Stomach (tissue), 9 donors: ENCODE measurements around the gene TSEN54. TPM values are rescaled to one million over a fixed set of nuclear protein-coding genes. Genes with fewer than 3 reads are reported as not detected.

Experiments
- DNase-seq, 2 donors: peaks; one replicate each; pipeline versions ENCODE4 v3.0.0 to v3.0.0-alpha.2; 2013 to 2019
- H3K27ac ChIP-seq, 5 donors: fragments of 200-600 bp in 4 of 5; sonication (generic) in 4 of 5; one replicate each; pipeline ENCODE4 v1.5.1; 2013 to 2019; ENCODE audit warnings: mild to moderate bottlenecking in 1 of 5, moderate library complexity in 1 of 5
- H3K27me3 ChIP-seq, 3 donors: fragments of 200-600 bp; sonication (generic); one replicate each; pipeline ENCODE4 v1.5.1; 2017 to 2019; ENCODE audit warnings: mixed run types in 1 of 3
- H3K36me3 ChIP-seq, 4 donors: fragments of 200-600 bp; sonication (generic); 1 replicate in 3 of 4; 2 replicates in 1 of 4; pipeline ENCODE4 v1.5.1; 2016 to 2019
- H3K4me1 ChIP-seq, 4 donors: fragments of 200-600 bp; sonication (generic); one replicate each; pipeline ENCODE4 v1.5.1; 2016 to 2019
- H3K4me3 ChIP-seq, 4 donors: fragments of 200-600 bp; sonication (generic) in 3 of 4; one replicate each; pipeline ENCODE4 v1.5.1; 2016 to 2019; ENCODE audit warnings: mild to moderate bottlenecking in 1 of 4
- H3K9me3 ChIP-seq, 4 donors: fragments of 200-600 bp; sonication (generic); one replicate each; pipeline ENCODE4 v1.5.1; 2016 to 2019
- EP300 ChIP-seq: sonication (generic); formaldehyde crosslinking; IDR thresholded peaks from one replicate; pipeline ENCODE4 v1.6.1; 2017; ENCODE audit warnings: antibody characterized with exemption
- POLR2A ChIP-seq, 4 donors: fragments of 450-650 bp; IDR thresholded peaks; one replicate each; pipeline ENCODE4 v1.6.1; 2016; ENCODE audit warnings: antibody characterized with exemption in 4 of 4, control low read depth in 2 of 4, mild to moderate bottlenecking in 1 of 4, moderate library complexity in 1 of 4
- POLR2AphosphoS5 ChIP-seq, 3 donors: sonication (generic); formaldehyde crosslinking; IDR thresholded peaks; one replicate each; pipeline ENCODE4 v1.6.1; 2016; ENCODE audit warnings: antibody characterized with exemption in 3 of 3
- WGBS, 5 donors: extraction: QIAGEN DNeasy Blood & Tissue Kit in 3 of 5; methylation state at CpG; one replicate each; pipeline versions ENCODE4 v1.1.5 to v1.1.7; 2013 to 2018; 5-methylcytosine and 5-hydroxymethylcytosine counted together
- intact Hi-C: fragments of 100-400 bp; cut with DNase I; formaldehyde crosslinking; loops from one replicate; pipeline ENCODE4 v1.15.1; 2023; ENCODE audit warnings: low total_unique reads
- polyA plus RNA-seq, 3 donors: library from polyadenylated mRNA; stranded (reverse); fragments of 200-250 nt; gene quantifications; one replicate each; pipeline ENCODE4 v1.2.3, GENCODE V29; 2013
- total RNA-seq, 5 donors: library from RNA; depleted of rRNA; stranded (reverse); fragments of >200 nt; gene quantifications; one replicate each; pipeline versions ENCODE4 v1.1.0 to v1.2.3, GENCODE V29; 2014 to 2016
- TF ChIP-seq, protein P1 (sequence below), 7 experiments: fragments of 450-650 bp in 4 of 7; fragments of 200-600 bp in 3 of 7; sonication (generic) in 3 of 7; IDR thresholded peaks; one replicate each; pipeline ENCODE4 v1.5.1; 2016 to 2019; ENCODE audit warnings: antibody characterized with exemption in 7 of 7, control low read depth in 2 of 7, mild to moderate bottlenecking in 1 of 7
- donor health status: healthy with polysubstance abuse.
- donor health status: Bipolar disorder and iron deficiency.
- donor health status: healthy.

TSEN54 gene
- total and polyA plus RNA-seq, 8 donors, result 13.2 to 219 (median 42.1) TPM

DNA sequence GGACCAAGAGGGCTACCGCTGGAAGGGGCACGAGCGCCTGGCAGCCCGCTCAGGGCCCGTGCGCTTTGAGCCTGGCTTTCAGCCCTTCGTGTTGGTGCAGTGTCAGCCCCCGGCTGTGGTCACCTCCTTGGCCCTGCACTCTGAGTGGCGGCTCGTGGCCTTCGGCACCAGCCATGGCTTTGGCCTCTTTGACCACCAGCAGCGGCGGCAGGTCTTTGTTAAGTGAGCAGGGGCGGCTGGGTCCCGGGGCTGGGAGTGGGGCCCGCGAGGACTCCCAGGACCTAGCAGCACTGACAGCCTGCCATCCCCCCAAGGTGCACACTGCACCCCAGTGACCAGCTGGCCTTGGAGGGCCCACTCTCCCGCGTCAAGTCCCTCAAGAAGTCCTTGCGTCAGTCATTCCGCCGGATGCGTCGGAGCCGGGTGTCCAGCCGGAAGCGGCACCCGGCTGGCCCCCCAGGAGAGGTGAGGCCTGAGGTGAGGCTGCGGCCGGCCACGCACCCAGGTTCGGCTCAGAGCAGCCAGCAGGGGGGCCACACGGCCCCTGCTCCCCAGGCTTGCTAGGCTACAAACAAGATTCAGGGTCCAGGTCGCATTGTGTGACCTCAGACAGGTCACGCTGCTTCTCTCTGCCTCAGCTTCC lies 53.8 kb downstream of the TSEN54 start:
- TF ChIP-seq, protein P1, sequence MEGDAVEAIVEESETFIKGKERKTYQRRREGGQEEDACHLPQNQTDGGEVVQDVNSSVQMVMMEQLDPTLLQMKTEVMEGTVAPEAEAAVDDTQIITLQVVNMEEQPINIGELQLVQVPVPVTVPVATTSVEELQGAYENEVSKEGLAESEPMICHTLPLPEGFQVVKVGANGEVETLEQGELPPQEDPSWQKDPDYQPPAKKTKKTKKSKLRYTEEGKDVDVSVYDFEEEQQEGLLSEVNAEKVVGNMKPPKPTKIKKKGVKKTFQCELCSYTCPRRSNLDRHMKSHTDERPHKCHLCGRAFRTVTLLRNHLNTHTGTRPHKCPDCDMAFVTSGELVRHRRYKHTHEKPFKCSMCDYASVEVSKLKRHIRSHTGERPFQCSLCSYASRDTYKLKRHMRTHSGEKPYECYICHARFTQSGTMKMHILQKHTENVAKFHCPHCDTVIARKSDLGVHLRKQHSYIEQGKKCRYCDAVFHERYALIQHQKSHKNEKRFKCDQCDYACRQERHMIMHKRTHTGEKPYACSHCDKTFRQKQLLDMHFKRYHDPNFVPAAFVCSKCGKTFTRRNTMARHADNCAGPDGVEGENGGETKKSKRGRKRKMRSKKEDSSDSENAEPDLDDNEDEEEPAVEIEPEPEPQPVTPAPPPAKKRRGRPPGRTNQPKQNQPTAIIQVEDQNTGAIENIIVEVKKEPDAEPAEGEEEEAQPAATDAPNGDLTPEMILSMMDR (IDR thresholded peaks at IDR 0.05), result no peak
- TF ChIP-seq POLR2AphosphoS5 (IDR thresholded peaks at IDR 0.05) (no peak), POLR2A (IDR thresholded peaks at IDR 0.05) (no peak), EP300 (no peak)
- H3K36me3 ChIP-seq, result peaks cover 44 to 99% (median 97%) of the 10 kb centered on the region in 4 donors
- H3K27me3 ChIP-seq, result no peaks in the 10 kb centered on the region
- no peak overlapping the region for H3K4me3 ChIP-seq
- peak overlapping the region in 3 of 5 donors; percentile 56 to 69 (median 66) for H3K27ac ChIP-seq
- peaks cover 0 to 12% (median 4%) of the 10 kb centered on the region in 4 donors for H3K4me1 ChIP-seq
- intact Hi-C loops, result no loop called here
- no peaks in the 10 kb centered on the region for H3K9me3 ChIP-seq
- DNase-seq, result no peak
- WGBS, 5 donors, result 86 to 94% (median 93%) methylated on average over 9 to 35 of the region's 35 CpGs

DNA sequence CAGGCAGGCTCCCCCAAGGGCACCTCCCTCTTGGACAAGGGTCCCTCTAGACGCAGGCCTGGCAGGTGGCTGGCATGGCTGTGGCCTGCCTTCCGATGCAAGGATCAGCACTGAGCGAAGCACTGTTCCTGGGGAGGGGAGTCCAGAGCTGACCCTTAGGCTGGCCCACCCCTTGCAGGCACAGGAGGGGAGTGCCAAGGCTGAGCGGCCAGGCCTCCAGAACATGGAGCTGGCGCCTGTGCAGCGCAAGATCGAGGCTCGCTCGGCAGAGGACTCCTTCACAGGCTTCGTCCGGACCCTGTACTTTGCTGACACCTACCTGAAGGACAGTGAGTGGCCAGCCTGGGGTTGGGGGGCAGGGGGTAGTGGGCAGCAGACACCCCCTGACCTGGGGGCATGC lies 54.4 kb downstream of the TSEN54 start:
- H3K27ac ChIP-seq, result peak overlapping the region in 3 of 5 donors; percentile 56 to 69 (median 66)
- intact Hi-C loops, result no loop called here

GRCh38 chr17:75571197-75571884 lies 55.0 kb downstream of the TSEN54 start:
- H3K27me3 ChIP-seq, result no peaks in the 10 kb centered on the region
- DNase-seq, result peak; percentile 48 to 78
- WGBS, 5 donors, result 78 to 89% (median 87%) methylated on average over 14 to 15 of the region's 15 CpGs
- no peak for TF ChIP-seq EP300
- TF ChIP-seq POLR2AphosphoS5 (IDR thresholded peaks at IDR 0.05), result peak in 1 of 3 donors; percentile 7
- TF ChIP-seq, protein P1 (IDR thresholded peaks at IDR 0.05), result no peak
- TF ChIP-seq POLR2A (IDR thresholded peaks at IDR 0.05), result no peak
- H3K27ac ChIP-seq, result peak overlapping the region in 4 of 5 donors; percentile 46 to 69 (median 61)
- H3K9me3 ChIP-seq, result no peaks in the 10 kb centered on the region
- no peak overlapping the region for H3K4me3 ChIP-seq
- intact Hi-C loops, result no loop called here
- peaks cover 0 to 14% (median 4%) of the 10 kb centered on the region in 4 donors for H3K4me1 ChIP-seq
- H3K36me3 ChIP-seq, result peaks cover 33 to 90% (median 86%) of the 10 kb centered on the region in 4 donors

More for the DNA sequence above, 54.4 kb downstream of the TSEN54 start:
- Histone ChIP-seq H3K27me3 (no peaks in the 10 kb centered on the region), H3K36me3 (peaks cover 37 to 96% (median 92%) of the 10 kb centered on the region in 4 donors), H3K4me3 (no peak overlapping the region), H3K9me3 (no peaks in the 10 kb centered on the region), H3K4me1 (peaks cover 0 to 12% (median 4%) of the 10 kb centered on the region in 4 donors)
- no peak for DNase-seq
- no peak for TF ChIP-seq POLR2A (IDR thresholded peaks at IDR 0.05)
- no peak for TF ChIP-seq POLR2AphosphoS5 (IDR thresholded peaks at IDR 0.05)
- TF ChIP-seq, protein P1 (IDR thresholded peaks at IDR 0.05), result no peak
- TF ChIP-seq EP300, result no peak
- 84 to 94% (median 86%) methylated on average over 5 to 11 of the region's 11 CpGs for WGBS, 5 donors

DNA sequence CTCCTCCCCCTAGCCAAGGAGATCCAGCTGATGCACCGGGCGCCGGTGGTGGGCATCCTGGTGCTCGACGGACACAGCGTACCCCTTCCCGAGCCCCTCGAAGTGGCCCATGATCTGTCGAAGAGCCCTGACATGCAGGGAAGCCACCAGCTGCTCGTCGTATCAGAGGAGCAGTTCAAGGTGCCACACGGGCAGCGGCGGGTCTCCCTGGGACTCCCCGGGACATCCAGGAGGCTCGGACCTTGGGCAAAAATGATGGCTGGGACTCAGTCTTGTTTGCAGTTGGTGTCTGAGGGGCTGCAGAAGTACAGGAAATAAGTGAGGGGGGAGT lies 55.5 kb downstream of the TSEN54 start:
- intact Hi-C loops, result no loop called here
- TF ChIP-seq POLR2AphosphoS5 (IDR thresholded peaks at IDR 0.05) (no peak), POLR2A (IDR thresholded peaks at IDR 0.05) (no peak), EP300 (no peak)
- TF ChIP-seq, protein P1 (IDR thresholded peaks at IDR 0.05), result no peak
- H3K9me3 ChIP-seq, result no peaks in the 10 kb centered on the region
- no peak for DNase-seq
- no peaks in the 10 kb centered on the region for H3K27me3 ChIP-seq
- peak overlapping the region in 3 of 5 donors; percentile 56 to 69 (median 66) for H3K27ac ChIP-seq
- 85 to 97% (median 93%) methylated on average over 12 to 16 of the region's 16 CpGs for WGBS, 5 donors
- H3K4me3 ChIP-seq, result no peak overlapping the region
- peaks cover 32 to 85% (median 81%) of the 10 kb centered on the region in 4 donors for H3K36me3 ChIP-seq
- H3K4me1 ChIP-seq, result peaks cover 0 to 17% (median 4%) of the 10 kb centered on the region in 4 donors
